SK-N-MC (cell line): ENCODE results near the gene BEAN1.

Experiments
- EZH2 ChIP-seq: fragments of 200-600 bp; sonication (generic); IDR thresholded peaks from one replicate; pipeline ENCODE4 v1.6.1; 2017; ENCODE audit warnings: antibody characterized with exemption
- POLR2AphosphoS5 ChIP-seq: IDR thresholded peaks from 2 replicates; pipeline ENCODE4 v1.6.1; 2012; ENCODE audit warnings: mild to moderate bottlenecking, low read depth, low read length, borderline replicate concordance

- TF ChIP-seq EZH2 (no peak), POLR2AphosphoS5 (no peak)
Observed at GRCh38 chr16:66529475-66529874, 102.4 kb downstream of the BEAN1 start.
